Heart left ventricle (tissue), 16 donors: ENCODE measurements around the gene PACSIN1. TPM values are rescaled to one million over a fixed set of nuclear protein-coding genes. Genes with fewer than 3 reads are reported as not detected.

ENCODE experiments used
- ATAC-seq, 4 donors: fragments of 200-7000 bp; cut with Tn5 transposase; one replicate each; pipeline ENCODE4 v1.9.1; 2020 to 2022; ENCODE audit warnings: moderate library complexity in 4 of 4, mild to moderate bottlenecking in 3 of 4, moderate number of reproducible peaks in 1 of 4
- DNase-seq, 5 donors: peaks; one replicate each; pipeline ENCODE4 v3.0.0-alpha.2; 2020
- H3K27ac ChIP-seq, 12 donors: fragments of 200-600 bp; sonication (generic) in 4 of 12; one replicate each; pipeline versions ENCODE4 v1.5.0 to v1.8.0; 2016 to 2022; ENCODE audit warnings: mild to moderate bottlenecking in 2 of 12
- H3K27me3 ChIP-seq, 9 donors: fragments of 200-600 bp; sonication (generic) in 2 of 9; one replicate each; pipeline versions ENCODE4 v1.5.1 to v1.8.0; 2016 to 2022; ENCODE audit warnings: mild to moderate bottlenecking in 3 of 9
- H3K36me3 ChIP-seq, 9 donors: fragments of 200-600 bp; sonication (generic) in 2 of 9; one replicate each; pipeline versions ENCODE4 v1.5.0 to v1.8.0; 2018 to 2022; ENCODE audit warnings: mild to moderate bottlenecking in 2 of 9
- H3K4me1 ChIP-seq, 12 donors: fragments of 200-600 bp; sonication (generic) in 4 of 12; one replicate each; pipeline versions ENCODE4 v1.5.0 to v1.8.0; 2016 to 2022; ENCODE audit warnings: mild to moderate bottlenecking in 3 of 12
- H3K4me3 ChIP-seq, 12 donors: fragments of 200-600 bp; sonication (generic) in 4 of 12; one replicate each; pipeline versions ENCODE4 v1.5.0 to v1.8.0; 2017 to 2022; ENCODE audit warnings: mild to moderate bottlenecking in 9 of 12, moderate library complexity in 4 of 12
- H3K9me3 ChIP-seq, 12 donors: fragments of 200-600 bp; sonication (generic) in 4 of 12; one replicate each; pipeline versions ENCODE4 v1.5.0 to v1.8.0; 2016 to 2022; ENCODE audit warnings: mild to moderate bottlenecking in 1 of 12
- POLR2A ChIP-seq, 2 donors: fragments of 450-650 bp; IDR thresholded peaks; one replicate each; pipeline ENCODE4 v1.6.1; 2017; ENCODE audit warnings: antibody characterized with exemption in 2 of 2, mild to moderate bottlenecking in 2 of 2, moderate library complexity in 2 of 2
- whole genome bisulfite sequencing, 4 donors: extraction: QIAGEN DNeasy Blood & Tissue Kit in 2 of 4; methylation state at CpG; one replicate each; pipeline versions ENCODE4 v1.1.5 to v1.1.7; 2013 to 2018; 5-methylcytosine and 5-hydroxymethylcytosine counted together
- intact Hi-C, 10 donors: fragments of 100-400 bp; cut with DNase I; formaldehyde crosslinking; loops; one replicate each; pipeline versions ENCODE4 v1.11.1 to v1.14.2; 2022
- polyA plus RNA-seq, 2 donors: library from polyadenylated mRNA; stranded (reverse); fragments of 200-250 nt; gene quantifications; one replicate each; pipeline ENCODE4 v1.2.3, GENCODE V29; 2013
- total RNA-seq, 9 donors: library from RNA; depleted of rRNA in 2 of 9; stranded (reverse); fragments of >200 nt in 2 of 9; fragmentation: NEBNext Ultra II Directional in 3 of 9; extraction: Animal tissue kit (Norgen Biotek cat#: 25700) in 3 of 9; gene quantifications; one replicate each; pipeline versions ENCODE4 v1.1.0 to v1.2.4, GENCODE V29; 2016 to 2023
- TF ChIP-seq, protein P1 (sequence below), 12 donors: fragments of 200-600 bp; sonication (generic) in 4 of 12; IDR thresholded peaks; one replicate each; pipeline versions ENCODE4 v1.5.0 to v1.8.0; 2018 to 2022; ENCODE audit warnings: antibody characterized with exemption in 12 of 12, mild to moderate bottlenecking in 5 of 12
- donor health status: ischemic (EF 13 %, LVEDD 7.1; RV severe dilation, severe dysfunction).
- donor health status: healthy with polysubstance abuse.
- donor health status: DM: no; HTN: yes; CAD: no.
- donor health status: DM: no; HTN: no; CAD: no.
- donor health status: ischemic (EF 25% LVEDD 6.9; RV normal size, moderate dysfunction).
- donor health status: ischemic (EF 25% LVEDD 5.7; RV mildly dilated, moderate dysfunction).
- donor health status: healthy.
- donor health status: DM: yes; HTN: yes; CAD: no.
- donor health status: ischemic (EF 35%, LVEDD 5.7; RV mildly dilated, moderate dysfunction).
- donor health status: nonischemic (EF 11% LVEDD 7.7; RV severe dilation, severe dysfunction).
- donor health status: DM: yes; HTN: yes; CAD: no.
- donor health status: PGD.
- donor health status: ischemic (EF 29% LVEDD 5.4; RV normal size, mild dysfunction).
- donor health status: nonischemic (EF 23%, LVEDD 6.1; RV moderate dilation, normal function).

Gene PACSIN1
- total and polyA plus RNA-seq, 11 donors: 1.6 to 12.7 (median 6.0) TPM

DNA sequence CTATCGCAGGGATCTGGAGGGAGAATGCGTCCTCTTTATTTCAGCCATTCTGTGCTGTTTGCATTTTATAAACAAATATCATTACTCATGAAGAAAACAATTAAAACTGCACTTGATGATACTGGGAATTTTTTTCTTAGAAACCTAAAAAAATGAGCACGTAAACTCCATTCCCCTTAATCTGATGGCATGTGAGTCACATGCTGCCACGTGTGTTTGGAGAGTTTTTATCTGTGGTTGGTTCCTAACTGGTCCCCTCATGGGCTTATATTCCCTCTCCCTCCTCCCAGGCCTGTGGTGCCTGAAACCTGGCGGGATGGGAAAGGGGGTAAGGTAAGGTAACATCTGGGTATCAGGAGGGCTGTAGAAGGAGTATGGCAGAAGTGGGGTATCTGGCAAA, 6.5 kb downstream of the PACSIN1 start:
- intact Hi-C loops: no loop called here
- ATAC-seq (no peak), DNase-seq (no peak)
- H3K36me3 ChIP-seq: no peaks in the 10 kb centered on the region
- no peaks in the 10 kb centered on the region for H3K27me3 ChIP-seq
- H3K27ac ChIP-seq: no peak overlapping the region
- H3K9me3 ChIP-seq: peaks cover 0 to 10% (median 0%) of the 10 kb centered on the region in 12 donors
- TF ChIP-seq, protein P1, sequence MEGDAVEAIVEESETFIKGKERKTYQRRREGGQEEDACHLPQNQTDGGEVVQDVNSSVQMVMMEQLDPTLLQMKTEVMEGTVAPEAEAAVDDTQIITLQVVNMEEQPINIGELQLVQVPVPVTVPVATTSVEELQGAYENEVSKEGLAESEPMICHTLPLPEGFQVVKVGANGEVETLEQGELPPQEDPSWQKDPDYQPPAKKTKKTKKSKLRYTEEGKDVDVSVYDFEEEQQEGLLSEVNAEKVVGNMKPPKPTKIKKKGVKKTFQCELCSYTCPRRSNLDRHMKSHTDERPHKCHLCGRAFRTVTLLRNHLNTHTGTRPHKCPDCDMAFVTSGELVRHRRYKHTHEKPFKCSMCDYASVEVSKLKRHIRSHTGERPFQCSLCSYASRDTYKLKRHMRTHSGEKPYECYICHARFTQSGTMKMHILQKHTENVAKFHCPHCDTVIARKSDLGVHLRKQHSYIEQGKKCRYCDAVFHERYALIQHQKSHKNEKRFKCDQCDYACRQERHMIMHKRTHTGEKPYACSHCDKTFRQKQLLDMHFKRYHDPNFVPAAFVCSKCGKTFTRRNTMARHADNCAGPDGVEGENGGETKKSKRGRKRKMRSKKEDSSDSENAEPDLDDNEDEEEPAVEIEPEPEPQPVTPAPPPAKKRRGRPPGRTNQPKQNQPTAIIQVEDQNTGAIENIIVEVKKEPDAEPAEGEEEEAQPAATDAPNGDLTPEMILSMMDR (IDR thresholded peaks at IDR 0.05): no peak
- no peak for TF ChIP-seq POLR2A (IDR thresholded peaks at IDR 0.05)
- 77 to 84% (median 83%) methylated on average over 5 of the region's 5 CpGs for WGBS, 4 donors
- H3K4me1 ChIP-seq: no peaks in the 10 kb centered on the region
- H3K4me3 ChIP-seq: no peak overlapping the region

DNA sequence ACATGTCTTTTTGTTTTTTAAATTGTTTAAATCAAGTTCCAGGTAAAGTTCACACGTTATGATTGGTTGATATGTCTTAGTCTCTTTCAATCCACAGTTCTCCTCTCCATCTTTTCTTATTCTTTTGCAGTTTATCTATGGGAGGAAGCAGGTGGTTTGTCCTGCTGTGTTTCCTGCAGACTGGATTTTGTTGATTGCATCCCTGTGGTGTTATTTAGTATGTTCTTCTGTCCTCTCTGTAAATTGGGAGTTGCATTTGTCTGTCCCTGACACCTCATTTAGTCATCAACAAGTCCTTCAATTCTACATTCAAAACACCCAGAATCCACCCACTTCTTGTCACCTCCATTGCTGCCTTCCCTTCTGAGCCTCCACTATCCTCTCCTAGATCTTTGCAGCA, 8.1 kb downstream of the PACSIN1 start:
- Histone ChIP-seq H3K27me3 (no peaks in the 10 kb centered on the region), H3K27ac (no peak overlapping the region), H3K4me3 (no peak overlapping the region), H3K9me3 (peaks cover 0 to 10% (median 0%) of the 10 kb centered on the region in 12 donors), H3K36me3 (no peaks in the 10 kb centered on the region), H3K4me1 (no peaks in the 10 kb centered on the region)
- ATAC-seq (no peak), DNase-seq (no peak)
- intact Hi-C loops: no loop called here
- TF ChIP-seq, protein P1 (IDR thresholded peaks at IDR 0.05): no peak
- TF ChIP-seq POLR2A (IDR thresholded peaks at IDR 0.05): no peak
- 81 to 88% (median 85%) methylated on average over 1 of the region's 1 CpG for WGBS, 4 donors

DNA sequence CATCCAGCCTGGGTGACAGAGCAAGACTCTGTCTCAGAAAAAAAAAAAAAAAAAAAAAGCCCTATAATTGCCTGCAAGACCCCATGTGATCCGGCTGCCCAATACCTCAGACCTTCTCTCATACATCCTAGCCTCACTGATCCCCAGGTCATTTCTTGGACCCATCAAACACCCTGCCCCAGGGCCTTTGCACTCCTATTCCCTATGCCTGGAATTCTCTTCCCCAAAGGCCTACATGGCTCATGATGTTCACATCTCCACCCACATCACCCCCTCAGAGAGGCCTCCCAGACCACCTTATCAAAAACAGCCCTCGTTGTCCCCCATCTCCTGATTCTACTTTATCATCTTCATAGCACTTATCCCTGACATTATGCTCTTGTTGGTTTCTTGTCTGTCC, 8.9 kb downstream of the PACSIN1 start:
- 76 to 89% (median 82%) methylated on average over 2 of the region's 2 CpGs for WGBS, 4 donors
- H3K9me3 ChIP-seq: peaks cover 0 to 10% (median 0%) of the 10 kb centered on the region in 12 donors
- H3K4me3 ChIP-seq: no peak overlapping the region
- no peak for TF ChIP-seq POLR2A (IDR thresholded peaks at IDR 0.05)
- TF ChIP-seq, protein P1 (IDR thresholded peaks at IDR 0.05): no peak
- H3K27ac ChIP-seq: no peak overlapping the region
- ATAC-seq: no peak
- intact Hi-C loops: no loop called here
- DNase-seq: no peak
- H3K27me3 ChIP-seq: no peaks in the 10 kb centered on the region
- no peaks in the 10 kb centered on the region for H3K4me1 ChIP-seq
- no peaks in the 10 kb centered on the region for H3K36me3 ChIP-seq

DNA sequence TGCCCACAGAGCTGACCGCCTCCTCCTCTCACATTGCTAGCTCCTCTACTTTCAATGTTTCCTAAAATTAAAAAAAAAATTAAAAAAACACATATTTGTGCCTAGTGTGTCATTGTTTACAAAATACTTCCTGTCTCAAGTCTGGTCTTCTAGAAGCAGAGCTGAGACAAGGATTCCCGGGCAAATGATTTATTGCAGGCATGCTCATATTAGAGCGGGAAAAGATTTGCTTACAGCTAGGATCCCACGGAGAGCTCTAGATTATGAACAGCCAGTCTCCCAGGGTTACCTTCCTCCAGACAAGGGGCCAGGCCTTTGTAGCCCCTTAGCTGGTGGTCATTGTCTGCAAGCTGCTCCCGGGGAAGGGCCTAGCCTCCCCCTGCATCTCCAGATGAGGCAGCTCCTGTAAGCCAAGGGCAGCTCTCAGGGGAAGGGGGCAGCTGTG, 9.4 kb downstream of the PACSIN1 start:
- WGBS, 4 donors: 61 to 69% (median 64%) methylated on average over 5 of the region's 5 CpGs
- intact Hi-C loops: no loop called here
- no peak for DNase-seq
- no peaks in the 10 kb centered on the region for H3K4me1 ChIP-seq
- no peak overlapping the region for H3K4me3 ChIP-seq
- no peaks in the 10 kb centered on the region for H3K36me3 ChIP-seq
- no peak overlapping the region for H3K27ac ChIP-seq
- H3K9me3 ChIP-seq: peaks cover 0 to 10% (median 0%) of the 10 kb centered on the region in 12 donors
- TF ChIP-seq POLR2A (IDR thresholded peaks at IDR 0.05): no peak
- TF ChIP-seq, protein P1 (IDR thresholded peaks at IDR 0.05): no peak
- ATAC-seq: no peak
- no peaks in the 10 kb centered on the region for H3K27me3 ChIP-seq
